A673 (cell line): ENCODE results near the gene HOXA1. TPM values are rescaled to one million over a fixed set of nuclear protein-coding genes. Genes with fewer than 3 reads are reported as not detected.

Source experiments
- BruUV-seq: library from RNA; stranded (reverse); fragments of 400-500 nt; replicated peaks from 2 replicates; lab custom pipeline; 2021; lab: Mats Ljungman, UMichigan
- CTCF ChIA-PET: fragments of 300-600 bp; sonication (Branson Sonifier 250); formaldehyde crosslinking; loops from one replicate; lab custom pipeline; 2022; ENCODE audit warnings: antibody characterized with exemption; lab: Charles Lee
- POLR2A ChIA-PET: fragments of 300-600 bp; sonication (Branson Sonifier 250); formaldehyde crosslinking; loops from one replicate; lab custom pipeline; 2022; ENCODE audit warnings: antibody characterized with exemption; ENCODE audit not compliant: low non-redundant PET; lab: Charles Lee
- DNase-seq: peaks from one replicate; pipeline ENCODE4 v3.0.0-alpha.2; 2015; ENCODE audit warnings: low spot score
- H3K27ac ChIP-seq: fragments of 200-600 bp; sonication (generic); 2 replicates; pipeline ENCODE4 v1.5.1; 2016; ENCODE audit warnings: mixed run types, low read depth, mild to moderate bottlenecking, mixed read lengths, antibody characterized with exemption, low read length; ENCODE audit not compliant: poor library complexity, severe bottlenecking
- H3K27me3 ChIP-seq: fragments of 200-600 bp; sonication (generic); replicated peaks from 2 replicates; pipeline ENCODE4 v1.6.1; 2017; ENCODE audit warnings: mixed run types, low read depth, mild to moderate bottlenecking, mixed read lengths, antibody characterized with exemption, low read length; ENCODE audit not compliant: insufficient read depth, poor library complexity
- H3K36me3 ChIP-seq: fragments of 200-600 bp; sonication (generic); 2 replicates; pipeline ENCODE4 v1.6.1; 2016; ENCODE audit warnings: mixed run types, mild to moderate bottlenecking, mixed read lengths, antibody characterized with exemption, low read length; ENCODE audit not compliant: insufficient read depth, poor library complexity, severe bottlenecking
- H3K4me1 ChIP-seq: fragments of 200-600 bp; sonication (generic); 2 replicates; pipeline ENCODE4 v1.6.1; 2017; ENCODE audit warnings: mixed run types, mild to moderate bottlenecking, mixed read lengths, antibody characterized with exemption, low read length; ENCODE audit not compliant: insufficient read depth, poor library complexity, severe bottlenecking
- H3K4me3 ChIP-seq: fragments of 200-600 bp; sonication (generic); 2 replicates; pipeline ENCODE4 v1.5.1; 2016; ENCODE audit warnings: low read depth, mixed run types, mild to moderate bottlenecking, mixed read lengths, low read length; ENCODE audit not compliant: poor library complexity, severe bottlenecking
- H3K9me3 ChIP-seq: fragments of 200-600 bp; sonication (generic); 2 replicates; pipeline ENCODE4 v1.6.1; 2016; ENCODE audit warnings: mixed run types, low read depth, mild to moderate bottlenecking, mixed read lengths, antibody characterized with exemption, low read length; ENCODE audit not compliant: poor library complexity, severe bottlenecking
- CTCF ChIP-seq: fragments of 300-800, 200-600 bp; sonication (generic); conservative IDR thresholded peaks from 2 replicates; pipeline ENCODE4 v1.5.1; 2017; ENCODE audit warnings: low read depth, mild to moderate bottlenecking, antibody characterized with exemption, low read length, moderate library complexity, mixed read lengths
- EZH2 ChIP-seq: fragments of 200-600 bp; sonication (generic); IDR thresholded peaks from 2 replicates; pipeline ENCODE4 v1.6.1; 2017; ENCODE audit warnings: borderline replicate concordance, low read depth, mild to moderate bottlenecking, mixed read lengths, antibody characterized with exemption, low read length; ENCODE audit not compliant: poor library complexity, severe bottlenecking
- intact Hi-C: fragments of 100-400 bp; cut with micrococcal nuclease; formaldehyde crosslinking; loops from one replicate; pipeline ENCODE4 v1.10.0; 2022; ENCODE audit not compliant: unreplicated experiment
- total RNA-seq: library from RNA; stranded (reverse); gene quantifications from 2 replicates; pipeline ENCODE4 v1.2.3, GENCODE V29; 2021

HOXA1 gene
- total RNA-seq, 1 experiment from 2014 or later, result not detected

GRCh38 chr7:27053153-27053552 lies 42.6 kb downstream of the HOXA1 start:
- no TSS peak for BruUV-seq
- intact Hi-C loops, result no loop called here
- Histone ChIP-seq H3K27ac (no peak overlapping the region), H3K4me3 (no peak overlapping the region), H3K36me3 (no peaks in the 10 kb centered on the region), H3K4me1 (no peaks in the 10 kb centered on the region), H3K9me3 (no peaks in the 10 kb centered on the region), H3K27me3 (no peaks in the 10 kb centered on the region)
- CTCF ChIA-PET, result no interaction called here
- no peak for DNase-seq
- TF ChIP-seq CTCF (no peak), EZH2 (no peak)
- POLR2A ChIA-PET, result no interaction called here

DNA sequence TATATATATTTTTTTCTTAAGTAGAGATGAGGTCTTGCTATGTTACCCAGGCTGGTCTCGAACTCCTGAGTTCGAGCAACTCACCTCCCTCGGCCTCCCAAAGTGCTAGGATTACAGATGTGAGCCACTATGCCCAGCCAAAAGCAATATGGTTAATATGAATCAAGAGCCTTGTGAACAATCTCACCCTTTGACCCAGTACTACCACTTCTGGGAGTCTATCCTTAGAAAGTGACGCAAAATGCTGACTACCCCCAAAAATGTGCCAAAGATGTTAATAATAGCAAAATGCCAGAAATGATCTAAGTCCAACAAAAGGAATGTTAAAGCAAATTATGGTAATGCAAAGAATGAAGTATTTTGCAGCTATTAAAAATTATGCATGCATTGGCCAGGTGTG lies 44.3 kb downstream of the HOXA1 start:
- no peak for DNase-seq
- H3K27me3 ChIP-seq, result no peaks in the 10 kb centered on the region
- intact Hi-C loops, result no loop called here
- ChIA-PET CTCF (no interaction called here), POLR2A (no interaction called here)
- no peaks in the 10 kb centered on the region for H3K4me1 ChIP-seq
- H3K9me3 ChIP-seq, result no peaks in the 10 kb centered on the region
- no TSS peak for BruUV-seq
- no peak overlapping the region for H3K4me3 ChIP-seq
- TF ChIP-seq EZH2 (no peak), CTCF (no peak)
- no peak overlapping the region for H3K27ac ChIP-seq
- H3K36me3 ChIP-seq, result no peaks in the 10 kb centered on the region

- Histone ChIP-seq H3K9me3 (no peaks in the 10 kb centered on the region), H3K27me3 (no peaks in the 10 kb centered on the region), H3K36me3 (no peaks in the 10 kb centered on the region), H3K4me1 (no peaks in the 10 kb centered on the region), H3K27ac (no peak overlapping the region), H3K4me3 (no peak overlapping the region)
- no peak for TF ChIP-seq EZH2
- TF ChIP-seq CTCF, result no peak
- ChIA-PET POLR2A (no interaction called here), CTCF (no interaction called here)
- DNase-seq, result no peak
- intact Hi-C loops, result no loop called here
- BruUV-seq, result no TSS peak
These were observed 47.4 kb downstream of the HOXA1 start for GRCh38 chr7:27048438-27048837.
